ENCODE results near the gene VSIG10. TPM values are rescaled to one million over a fixed set of nuclear protein-coding genes. Genes with fewer than 3 reads are reported as not detected.
A peak's percentile ranks its signal among the peaks of the same experiment; 100 is the strongest.

Gene VSIG10
- polyA plus RNA-seq, 3 donors: 1.5 to 2.3 (median 1.5) TPM

- Histone ChIP-seq H3K9ac (ENCODE audit: insufficient read depth, low read length, poor library complexity, severe bottlenecking) (no peak overlapping the region), H3K27ac (ENCODE audit: low read depth in 1 of 2, low read length in 2 of 2) (peak overlapping the region in 1 of 2 donors; percentile 21), H3K79me2 (ENCODE audit: insufficient read depth, low read length) (peaks cover 28% of the 10 kb centered on the region), H3K4me2 (replicated peaks; ENCODE audit: extremely low read depth, low read length, poor library complexity, severe bottlenecking) (peak overlapping the region; percentile 71), H4K20me1 (ENCODE audit: insufficient read depth, low read length) (no peaks in the 10 kb centered on the region), H3K27me3 (ENCODE audit: control insufficient read depth in 2 of 2, insufficient read depth in 2 of 2, low read length in 2 of 2) (no peaks in the 10 kb centered on the region), H3K9me3 (replicated peaks in 1 of 2; ENCODE audit: control insufficient read depth in 1 of 2, insufficient read depth in 1 of 2, low read length in 2 of 2) (no peaks in the 10 kb centered on the region), H3K36me3 (replicated peaks in 1 of 2; ENCODE audit: control insufficient read depth in 1 of 2, insufficient read depth in 2 of 2, low read length in 2 of 2) (no peaks in the 10 kb centered on the region), H2AFZ (ENCODE audit: insufficient read depth, low read depth, low read length, poor library complexity, severe bottlenecking) (no peak overlapping the region), H3K4me1 (ENCODE audit: control insufficient read depth in 1 of 2, insufficient read depth in 2 of 2, low read length in 2 of 2) (peaks cover 49 to 54% of the 10 kb centered on the region in 2 donors), H3K4me3 (replicated peaks in 1 of 3; ENCODE audit: low read depth in 2 of 3, low read length in 3 of 3) (peak overlapping the region in 1 of 3 experiments; percentile 63)
- Mint-ChIP-seq H3K4me3 (peak overlapping the region in 1 of 2 donors; percentile 21), H3K4me1 (peaks cover 51% of the 10 kb centered on the region), H3K27ac (peak overlapping the region in 1 of 7 donors; percentile 17), H3K27me3 (ENCODE audit: low read depth in 3 of 3) (peaks cover 5 to 8% (median 8%) of the 10 kb centered on the region in 3 donors), H3K9me3 (no peaks in the 10 kb centered on the region), H3K36me3 (peaks cover 3% of the 10 kb centered on the region in 2 donors)
- intact Hi-C loops (cut with micrococcal nuclease): loop anchor here (5.0 to 10.0 kb wide), 2 partner anchors 47 to 310 kb away; partner anchors contain the start of genes RFC5 (in 2 of the 2), SUDS3 (in 1 of the 2) and TAOK3 (in 1 of the 2)
- TF ChIP-seq CTCF (IDR thresholded peaks at IDR 0.05): peak; percentile 25
- DNase-seq: peak in 2 of 3 donors; percentile 30 to 38
- no CpG with 5 or more reads among the region's 2 CpGs for WGBS (ENCODE audit: insufficient coverage)
Measured at GRCh38 chr12:118064608-118065007, 39.2 kb downstream of the VSIG10 start.

- Mint-ChIP-seq H3K27me3 (ENCODE audit: low read depth in 3 of 3) (peaks cover 5 to 8% (median 8%) of the 10 kb centered on the region in 3 donors), H3K27ac (no peak overlapping the region), H3K4me1 (peaks cover 54% of the 10 kb centered on the region), H3K9me3 (no peaks in the 10 kb centered on the region), H3K36me3 (peaks cover 3% of the 10 kb centered on the region in 2 donors), H3K4me3 (no peak overlapping the region)
- Histone ChIP-seq H3K9me3 (replicated peaks in 1 of 2; ENCODE audit: control insufficient read depth in 1 of 2, insufficient read depth in 1 of 2, low read length in 2 of 2) (no peaks in the 10 kb centered on the region), H3K9ac (ENCODE audit: insufficient read depth, low read length, poor library complexity, severe bottlenecking) (no peak overlapping the region), H3K4me2 (replicated peaks; ENCODE audit: extremely low read depth, low read length, poor library complexity, severe bottlenecking) (peak overlapping the region; percentile 99), H3K79me2 (ENCODE audit: insufficient read depth, low read length) (peaks cover 36% of the 10 kb centered on the region), H3K4me3 (replicated peaks in 1 of 3; ENCODE audit: low read depth in 2 of 3, low read length in 3 of 3) (peak overlapping the region in 1 of 3 experiments; percentile 63), H4K20me1 (ENCODE audit: insufficient read depth, low read length) (no peaks in the 10 kb centered on the region), H3K27me3 (ENCODE audit: control insufficient read depth in 2 of 2, insufficient read depth in 2 of 2, low read length in 2 of 2) (no peaks in the 10 kb centered on the region), H2AFZ (ENCODE audit: insufficient read depth, low read depth, low read length, poor library complexity, severe bottlenecking) (no peak overlapping the region), H3K4me1 (ENCODE audit: control insufficient read depth in 1 of 2, insufficient read depth in 2 of 2, low read length in 2 of 2) (peaks cover 50 to 57% of the 10 kb centered on the region in 2 donors), H3K27ac (ENCODE audit: low read depth in 1 of 2, low read length in 2 of 2) (no peak overlapping the region), H3K36me3 (replicated peaks in 1 of 2; ENCODE audit: control insufficient read depth in 1 of 2, insufficient read depth in 2 of 2, low read length in 2 of 2) (no peaks in the 10 kb centered on the region)
- peak in 1 of 3 donors; percentile 37 for DNase-seq
- TF ChIP-seq CTCF (IDR thresholded peaks at IDR 0.05): no peak
- 92% methylated on average over 2 of the region's 4 CpGs for WGBS (ENCODE audit: insufficient coverage)
- intact Hi-C loops (cut with micrococcal nuclease): loop anchor here (5.0 to 10.0 kb wide), 2 partner anchors 46 to 311 kb away; partner anchors contain the start of genes RFC5 (in 2 of the 2), SUDS3 (in 1 of the 2) and TAOK3 (in 1 of the 2)
Measured at GRCh38 chr12:118063576-118064391, 40.0 kb downstream of the VSIG10 start.

Data from CD14-positive monocyte (primary cell).